HG03520 (cell line): Measurements from ENCODE around the gene RRM1.

Source experiments
- ATAC-seq: cut with Tn5 transposase; IDR thresholded peaks from one replicate; pipeline ENCODE4 v1.9.1; 2021; ENCODE audit warnings: mild to moderate bottlenecking, moderate library complexity; ENCODE audit not compliant: unreplicated experiment

Gene RRM1

DNA sequence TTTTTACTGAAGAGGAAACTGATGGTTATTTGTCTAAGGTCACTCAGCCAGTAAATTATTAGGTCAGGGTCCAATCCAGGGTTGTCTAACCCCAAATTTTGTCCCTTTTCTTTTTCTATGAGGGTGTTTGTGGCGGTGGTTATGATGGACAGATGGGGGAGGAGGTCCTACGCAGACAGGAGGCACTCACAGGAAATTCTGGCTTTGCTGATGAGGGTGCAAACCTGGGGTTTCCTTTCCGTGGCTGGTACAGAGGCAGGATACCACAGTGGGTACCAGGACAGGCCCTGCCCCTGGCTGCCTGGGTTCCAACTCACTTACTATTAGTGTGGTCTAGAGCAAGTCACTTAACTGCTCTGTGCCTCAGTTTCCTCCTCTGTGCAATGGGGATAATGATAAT lies 91.0 kb downstream of the RRM1 start:
- no peak for ATAC-seq

DNA sequence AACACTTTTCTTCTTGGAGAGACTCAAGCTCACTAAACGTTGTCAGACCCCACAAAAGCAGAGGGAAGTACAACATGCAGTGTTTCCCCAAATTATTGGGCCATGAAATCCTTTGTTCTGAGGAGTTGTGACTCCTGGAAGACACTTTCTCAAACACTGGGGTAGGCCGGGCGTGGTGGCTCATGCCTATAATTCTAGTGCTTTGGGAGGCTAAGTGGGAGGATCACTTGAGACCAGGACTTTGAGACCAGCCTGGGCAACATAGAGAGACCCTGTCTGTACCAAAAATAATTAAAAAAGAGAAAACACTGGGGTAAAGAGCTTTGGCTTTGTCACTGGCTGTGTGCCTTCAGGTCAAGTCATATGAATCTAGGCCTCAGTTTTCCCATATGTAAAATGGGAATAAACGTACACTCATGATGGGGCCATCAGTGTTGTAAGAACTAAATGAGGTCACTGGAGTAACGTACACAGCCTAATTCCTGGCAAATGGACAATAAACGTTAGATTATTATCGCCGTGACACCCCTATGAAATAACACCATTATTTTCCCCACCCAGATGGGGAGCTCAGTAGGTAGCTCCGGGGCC lies 92.0 kb downstream of the RRM1 start:
- ATAC-seq: no peak

DNA sequence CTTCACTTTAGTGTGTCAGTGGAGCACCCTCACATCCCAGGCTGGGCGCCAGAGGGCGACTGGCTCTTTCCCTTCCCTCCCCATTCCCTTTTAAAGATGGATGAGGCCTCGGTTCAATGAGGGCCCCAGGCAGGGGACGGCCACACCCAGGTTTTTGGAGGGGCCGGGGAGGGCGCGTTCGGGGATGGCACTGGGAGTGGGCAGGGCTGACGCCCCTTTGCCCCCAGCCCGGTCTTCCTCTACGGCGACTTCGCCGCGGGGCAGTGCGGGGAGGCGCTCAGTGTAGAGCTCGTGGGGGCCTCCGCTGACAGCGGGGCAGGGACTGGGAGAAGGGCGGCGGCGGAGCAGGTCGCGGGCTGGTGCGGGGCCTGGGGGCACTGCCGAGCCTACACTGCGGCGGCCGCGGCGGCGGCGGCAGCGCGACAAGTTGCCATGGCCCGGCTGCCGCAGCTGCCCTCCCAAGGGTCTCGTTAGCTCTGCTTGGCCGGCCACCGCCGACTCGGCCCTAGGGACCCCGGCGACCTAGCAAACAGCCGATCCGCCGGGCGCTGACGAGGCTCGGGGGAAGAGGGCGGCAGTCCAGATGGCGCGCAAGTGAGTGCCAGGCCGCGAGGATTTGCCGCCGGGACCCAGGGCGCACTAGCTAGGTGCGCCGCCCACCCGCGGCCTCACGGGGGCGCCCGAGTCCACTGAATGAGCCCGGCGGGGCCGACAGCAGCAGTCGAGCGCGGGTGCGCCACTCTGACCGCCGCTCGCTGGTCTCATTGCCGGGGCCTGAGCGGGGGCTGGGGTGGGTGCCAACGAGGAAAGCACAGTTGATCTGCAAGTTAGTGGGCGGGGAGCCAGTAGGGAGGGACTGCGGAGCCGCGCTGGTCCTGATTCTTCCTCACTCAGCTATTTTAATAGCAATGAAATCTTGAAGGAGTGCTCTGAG lies 92.7 kb downstream of the RRM1 start:
- peak; percentile 96 for ATAC-seq
